A549 (cell line): Measurements from ENCODE around the gene HRH2. TPM values are rescaled to one million over a fixed set of nuclear protein-coding genes. Genes with fewer than 3 reads are reported as not detected.

Experiments
- ATAC-seq, 2 experiments: fragments of 200-7000 bp in 1 of 2; fragments of >200 bp in 1 of 2; cut with Nextera tagmentation in 1 of 2; cut with Tn5 transposase in 1 of 2; 3 replicates each; pipeline versions ENCODE4 v1.8.0 to v1.9.1; 2018 to 2020; ENCODE audit warnings: mild to moderate bottlenecking in 1 of 2, moderate library complexity in 1 of 2
- CTCF ChIA-PET: fragments of 300-600 bp; sonication (Branson Sonifier 250); formaldehyde crosslinking; extraction: SDS; loops from one replicate; lab custom pipeline; 2021; ENCODE audit warnings: antibody characterized with exemption, inconsistent platforms; lab: Yijun Ruan, JAX
- POLR2A ChIA-PET: fragments of 350-600 bp; formaldehyde crosslinking; extraction: SDS; loops from one replicate; lab custom pipeline; 2021; ENCODE audit warnings: antibody characterized with exemption, inconsistent platforms; lab: Yijun Ruan, JAX
- DNase-seq, 2 experiments: peaks; one replicate each; pipeline versions ENCODE4 v3.0.0 to v3.0.0-alpha.2; 2011 to 2016; ENCODE audit warnings: low read depth in 1 of 2, low spot score in 1 of 2
- FAIRE-seq: peaks from 2 replicates; lab custom pipeline; 2011; peaks lifted over from hg19 to GRCh38; lab: Jason Lieb, UNC
- H3K27ac ChIP-seq, 2 experiments: fragments of >200 bp; sonication (Bioruptor Twin); formaldehyde crosslinking; 3 replicates each; pipeline ENCODE4 v1.5.1; 2016 to 2017
- H3K4me1 ChIP-seq: fragments of >200 bp; sonication (Bioruptor Twin); formaldehyde crosslinking; 3 replicates; pipeline ENCODE4 v1.6.1; 2016
- H3K4me2 ChIP-seq: fragments of >200 bp; sonication (Bioruptor Twin); formaldehyde crosslinking; 3 replicates; pipeline ENCODE4 v1.6.1; 2016
- H3K4me3 ChIP-seq: fragments of >200 bp; sonication (Bioruptor Twin); formaldehyde crosslinking; 3 replicates; pipeline ENCODE4 v1.5.1; 2016
- H3K9me3 ChIP-seq: fragments of >200 bp; sonication (Bioruptor Twin); formaldehyde crosslinking; 3 replicates; pipeline ENCODE4 v1.6.1; 2016
- CEBPB ChIP-seq, 2 experiments: fragments of >200 bp in 1 of 2; sonication (Bioruptor Twin) in 1 of 2; formaldehyde crosslinking in 1 of 2; IDR thresholded peaks; 2 replicates each; pipeline ENCODE4 v1.6.1; 2012 to 2016
- FOSB ChIP-seq: fragments of 250-450 bp; sonication (Bioruptor Pico); IDR thresholded peaks from 2 replicates; pipeline ENCODE4 v1.5.0; 2020; ENCODE audit warnings: mild to moderate bottlenecking, moderate library complexity
- KDM1A ChIP-seq: fragments of 200-600 bp; sonication (generic); IDR thresholded peaks from 2 replicates; pipeline ENCODE4 v1.6.1; 2016; ENCODE audit warnings: low read depth, mild to moderate bottlenecking
- MAFK ChIP-seq: fragments of 450-650 bp; IDR thresholded peaks from 2 replicates; pipeline ENCODE4 v1.6.1; 2014; ENCODE audit not compliant: partially characterized antibody
- MAZ ChIP-seq: fragments of 150-350 bp; IDR thresholded peaks from 2 replicates; pipeline ENCODE4 v1.6.1; 2014; ENCODE audit warnings: antibody characterized with exemption, low read depth, low read length, borderline replicate concordance
- MYC ChIP-seq: IDR thresholded peaks from 2 replicates; pipeline ENCODE4 v1.6.1; 2012; ENCODE audit warnings: mild to moderate bottlenecking, inconsistent platforms, low read length, improper control_type of control experiment, borderline replicate concordance
- RAD21 ChIP-seq, 2 experiments: fragments of >200 bp in 1 of 2; sonication (Bioruptor Twin) in 1 of 2; formaldehyde crosslinking in 1 of 2; IDR thresholded peaks in 1 of 2; conservative IDR thresholded peaks in 1 of 2; 2 replicates in 1 of 2; 3 replicates in 1 of 2; pipeline ENCODE4 v1.6.1; 2012 to 2018; ENCODE audit warnings: inconsistent platforms in 1 of 2
- RARB ChIP-seq: fragments of 250-450 bp; sonication (Bioruptor Pico); IDR thresholded peaks from 2 replicates; pipeline ENCODE4 v1.8.0; 2021; ENCODE audit warnings: mild to moderate bottlenecking, moderate library complexity
- RFX5 ChIP-seq: fragments of 450-650 bp; IDR thresholded peaks from 2 replicates; pipeline ENCODE4 v1.7.1; 2014; ENCODE audit warnings: antibody characterized with exemption, mild to moderate bottlenecking, moderate library complexity
- ZSCAN20 ChIP-seq: fragments of 250-450 bp; sonication (Bioruptor Pico); IDR thresholded peaks from 2 replicates; pipeline ENCODE4 v1.8.0; 2022; ENCODE audit warnings: mild to moderate bottlenecking, moderate library complexity
- WGBS: methylation state at CpG from one replicate; pipeline ENCODE4 v1.1.6; 2017; ENCODE audit errors: missing lambda C conversion rate; 5-methylcytosine and 5-hydroxymethylcytosine counted together
- polyA plus RNA-seq, 4 experiments: library from polyadenylated mRNA; depleted of rRNA in 3 of 4; stranded (reverse); fragments of >200 nt; fragmentation: RNase III in 1 of 4; extraction: RNeasy Plus Mini Kit Qiagen cat#74134 plus additional on column Dnase treatment in 1 of 4; gene quantifications; 2 replicates in 3 of 4; 3 replicates in 1 of 4; pipeline ENCODE4 v1.2.3, GENCODE V29; 2011 to 2017
- TF ChIP-seq, protein P1 (sequence below): fragments of >200 bp; sonication (Bioruptor Twin); formaldehyde crosslinking; IDR thresholded peaks from 3 replicates; pipeline ENCODE4 v1.6.1; 2016
- TF ChIP-seq, protein P2 (sequence below): IDR thresholded peaks from 2 replicates; pipeline ENCODE4 v1.6.1; 2012
- TF ChIP-seq, protein P3 (sequence below): fragments of 250-450 bp; sonication (Bioruptor Pico); IDR thresholded peaks from 2 replicates; pipeline ENCODE4 v1.5.0; 2020; ENCODE audit warnings: low read depth, mild to moderate bottlenecking, moderate library complexity
- TF ChIP-seq, protein P4 (sequence below): IDR thresholded peaks from 2 replicates; pipeline ENCODE4 v1.6.1; 2012; ENCODE audit warnings: low read depth, borderline replicate concordance
- TF ChIP-seq, protein P5 (sequence below): fragments of 200-600 bp; sonication (generic); IDR thresholded peaks from 2 replicates; pipeline ENCODE4 v1.6.1; 2016; ENCODE audit warnings: antibody characterized with exemption, mild to moderate bottlenecking, moderate library complexity
- TF ChIP-seq, protein P6 (sequence below): fragments of >200 bp; sonication (Bioruptor Twin); formaldehyde crosslinking; IDR thresholded peaks from 2 replicates; pipeline ENCODE4 v1.6.1; 2016

Gene HRH2
- polyA plus RNA-seq, 2 of the 4 experiments (the other 2 are of a cell fraction): 0.58 to 0.62 TPM

DNA sequence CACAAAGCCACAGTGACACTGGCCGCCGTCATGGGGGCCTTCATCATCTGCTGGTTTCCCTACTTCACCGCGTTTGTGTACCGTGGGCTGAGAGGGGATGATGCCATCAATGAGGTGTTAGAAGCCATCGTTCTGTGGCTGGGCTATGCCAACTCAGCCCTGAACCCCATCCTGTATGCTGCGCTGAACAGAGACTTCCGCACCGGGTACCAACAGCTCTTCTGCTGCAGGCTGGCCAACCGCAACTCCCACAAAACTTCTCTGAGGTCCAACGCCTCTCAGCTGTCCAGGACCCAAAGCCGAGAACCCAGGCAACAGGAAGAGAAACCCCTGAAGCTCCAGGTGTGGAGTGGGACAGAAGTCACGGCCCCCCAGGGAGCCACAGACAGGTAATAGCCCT is 26.1 kb downstream of the HRH2 start:
- Histone ChIP-seq H3K4me1 (no peaks in the 10 kb centered on the region), H3K27ac (no peak overlapping the region)
- ATAC-seq (no peak), DNase-seq (no peak)
- TF ChIP-seq, protein P1, sequence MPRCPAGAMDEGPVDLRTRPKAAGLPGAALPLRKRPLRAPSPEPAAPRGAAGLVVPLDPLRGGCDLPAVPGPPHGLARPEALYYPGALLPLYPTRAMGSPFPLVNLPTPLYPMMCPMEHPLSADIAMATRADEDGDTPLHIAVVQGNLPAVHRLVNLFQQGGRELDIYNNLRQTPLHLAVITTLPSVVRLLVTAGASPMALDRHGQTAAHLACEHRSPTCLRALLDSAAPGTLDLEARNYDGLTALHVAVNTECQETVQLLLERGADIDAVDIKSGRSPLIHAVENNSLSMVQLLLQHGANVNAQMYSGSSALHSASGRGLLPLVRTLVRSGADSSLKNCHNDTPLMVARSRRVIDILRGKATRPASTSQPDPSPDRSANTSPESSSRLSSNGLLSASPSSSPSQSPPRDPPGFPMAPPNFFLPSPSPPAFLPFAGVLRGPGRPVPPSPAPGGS: no peak
- TF ChIP-seq, protein P2, sequence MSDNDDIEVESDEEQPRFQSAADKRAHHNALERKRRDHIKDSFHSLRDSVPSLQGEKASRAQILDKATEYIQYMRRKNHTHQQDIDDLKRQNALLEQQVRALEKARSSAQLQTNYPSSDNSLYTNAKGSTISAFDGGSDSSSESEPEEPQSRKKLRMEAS: no peak
- no peak for TF ChIP-seq RARB (CRISPR knock-in tag)
- no peak for TF ChIP-seq FOSB (CRISPR knock-in tag)
- TF ChIP-seq, protein P3, sequence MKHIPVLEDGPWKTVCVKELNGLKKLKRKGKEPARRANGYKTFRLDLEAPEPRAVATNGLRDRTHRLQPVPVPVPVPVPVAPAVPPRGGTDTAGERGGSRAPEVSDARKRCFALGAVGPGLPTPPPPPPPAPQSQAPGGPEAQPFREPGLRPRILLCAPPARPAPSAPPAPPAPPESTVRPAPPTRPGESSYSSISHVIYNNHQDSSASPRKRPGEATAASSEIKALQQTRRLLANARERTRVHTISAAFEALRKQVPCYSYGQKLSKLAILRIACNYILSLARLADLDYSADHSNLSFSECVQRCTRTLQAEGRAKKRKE (CRISPR knock-in tag): no peak
- TF ChIP-seq MAFK: no peak
- TF ChIP-seq MYC: no peak
- TF ChIP-seq MAZ: no peak
- TF ChIP-seq, all 56 proteins: peak for 0
- ChIA-PET POLR2A (no interaction called here), CTCF (interaction anchor here (1.0 to 1.5 kb wide), 4 partner anchors 13 to 150 kb away, joined by 3 to 6 read pairs (median 3); no protein-coding TSS in a partner anchor)
- 78% methylated on average over 13 of the region's 13 CpGs for WGBS
- no peak overlapping the region for H3K4me2 ChIP-seq
- no peak overlapping the region for H3K4me3 ChIP-seq
- no peaks in the 10 kb centered on the region for H3K9me3 ChIP-seq
- FAIRE-seq: no peak

DNA sequence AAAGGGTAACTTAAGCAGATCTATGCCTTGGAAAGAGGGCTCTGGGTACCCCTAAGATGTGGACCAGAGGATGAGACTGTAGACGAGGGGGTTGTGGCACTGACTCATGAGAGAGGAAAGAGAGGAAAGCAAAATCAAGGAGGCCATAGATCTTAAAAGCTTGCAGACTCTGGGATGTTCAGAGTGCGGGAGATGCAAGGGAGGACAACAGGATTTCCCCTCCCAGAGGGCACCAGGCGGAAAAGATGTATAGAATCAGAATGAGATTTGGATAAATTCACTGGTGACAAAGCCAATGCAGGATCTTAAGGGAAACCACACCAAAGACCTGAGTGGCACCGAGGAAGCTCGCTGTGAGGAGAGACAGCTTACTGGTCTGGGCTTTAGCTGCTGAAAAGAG is 27.1 kb downstream of the HRH2 start:
- no peak overlapping the region for H3K4me2 ChIP-seq
- TF ChIP-seq RFX5: no peak
- TF ChIP-seq, protein P2: no peak
- DNase-seq (no peak), ATAC-seq (no peak), FAIRE-seq (no peak)
- 42% methylated on average over 5 of the region's 5 CpGs for WGBS
- ChIA-PET CTCF (interaction anchor here (1.0 to 1.5 kb wide), 3 partner anchors 13 to 151 kb away, joined by 3 to 6 read pairs (median 4); no protein-coding TSS in a partner anchor), POLR2A (no interaction called here)
- no peaks in the 10 kb centered on the region for H3K9me3 ChIP-seq
- no peak overlapping the region for H3K27ac ChIP-seq
- H3K4me1 ChIP-seq: no peaks in the 10 kb centered on the region
- no peak overlapping the region for H3K4me3 ChIP-seq

DNA sequence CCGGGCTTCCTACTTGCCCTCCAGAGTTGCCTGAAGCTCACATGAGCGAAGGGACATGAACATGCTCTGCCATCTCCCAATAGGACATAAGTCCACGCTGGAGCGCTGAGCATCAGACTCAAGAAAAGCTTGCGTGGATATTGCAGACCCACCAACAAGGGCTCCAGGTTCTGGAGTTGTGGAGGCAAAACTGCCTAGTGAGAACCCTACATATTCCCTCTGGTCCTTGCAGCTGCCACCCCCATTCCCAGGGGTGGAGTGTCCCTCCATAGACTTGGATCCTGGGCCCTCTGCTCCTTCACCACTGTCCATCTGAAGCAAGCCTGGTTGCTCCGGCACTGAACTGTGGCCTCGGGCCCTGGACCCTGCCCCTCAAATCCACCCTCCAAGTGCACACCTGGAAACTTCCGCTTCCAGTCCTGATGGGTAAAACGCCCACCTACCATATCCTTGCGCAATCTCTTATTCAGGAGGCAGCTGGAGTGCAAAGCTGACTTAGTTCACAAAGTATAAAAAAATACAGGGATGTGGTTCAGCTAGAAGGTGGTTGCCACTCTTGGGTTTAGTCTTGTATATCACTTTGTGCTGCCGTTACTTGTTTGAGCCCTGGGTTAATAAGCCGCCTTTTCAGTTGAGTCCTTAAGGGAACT is 28.0 kb downstream of the HRH2 start:
- Histone ChIP-seq H3K27ac (no peak overlapping the region), H3K9me3 (no peaks in the 10 kb centered on the region), H3K4me3 (no peak overlapping the region), H3K4me1 (no peaks in the 10 kb centered on the region), H3K4me2 (no peak overlapping the region)
- 80% methylated on average over 12 of the region's 12 CpGs for WGBS
- FAIRE-seq: no peak
- TF ChIP-seq CEBPB (IDR thresholded peaks at IDR 0.05) (peak; percentile 58 to 62; a peak in 3 of 4 replicates), RFX5 (no peak)
- TF ChIP-seq, protein P4, sequence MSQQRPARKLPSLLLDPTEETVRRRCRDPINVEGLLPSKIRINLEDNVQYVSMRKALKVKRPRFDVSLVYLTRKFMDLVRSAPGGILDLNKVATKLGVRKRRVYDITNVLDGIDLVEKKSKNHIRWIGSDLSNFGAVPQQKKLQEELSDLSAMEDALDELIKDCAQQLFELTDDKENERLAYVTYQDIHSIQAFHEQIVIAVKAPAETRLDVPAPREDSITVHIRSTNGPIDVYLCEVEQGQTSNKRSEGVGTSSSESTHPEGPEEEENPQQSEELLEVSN: no peak
- ATAC-seq: no peak
- POLR2A ChIA-PET: no interaction called here
- no peak for DNase-seq
- CTCF ChIA-PET: interaction anchor here (1.5 kb wide), 1 partner anchor 12 kb away, joined by 4 read pairs; no protein-coding TSS in a partner anchor

DNA sequence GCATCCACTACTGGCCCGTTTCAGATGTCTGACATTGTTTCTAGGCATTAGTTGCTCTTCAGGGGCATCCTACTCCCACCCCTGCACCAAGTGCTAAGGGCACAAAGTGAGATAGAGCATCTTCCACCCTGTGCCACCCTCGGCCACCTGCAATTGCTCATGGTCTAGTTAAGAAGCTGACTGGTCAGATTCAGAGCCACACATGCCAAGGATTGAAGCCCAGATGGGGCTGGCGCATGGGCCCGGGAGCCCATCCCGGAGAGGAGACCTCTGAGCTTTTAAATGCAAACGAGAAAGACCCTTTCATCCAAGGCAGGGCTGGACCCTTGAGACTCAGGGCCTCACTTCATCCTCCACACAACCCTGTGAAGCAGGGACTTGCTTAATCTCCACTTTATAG is 28.5 kb downstream of the HRH2 start:
- POLR2A ChIA-PET: no interaction called here
- FAIRE-seq (no peak), ATAC-seq (no peak), DNase-seq (no peak)
- H3K4me3 ChIP-seq: no peak overlapping the region
- no peaks in the 10 kb centered on the region for H3K4me1 ChIP-seq
- H3K27ac ChIP-seq: no peak overlapping the region
- WGBS: 0% methylated on average over 2 of the region's 6 CpGs
- H3K4me2 ChIP-seq: no peak overlapping the region
- CTCF ChIA-PET: interaction anchor here (1.1 to 1.5 kb wide), 2 partner anchors 12 to 222 kb away, joined by 3 to 4 read pairs; no protein-coding TSS in a partner anchor
- no peaks in the 10 kb centered on the region for H3K9me3 ChIP-seq
- no peak for TF ChIP-seq RAD21 (conservative IDR thresholded peaks at IDR 0.05 in 1 of 2, IDR thresholded peaks at IDR 0.05 in 1 of 2)
- TF ChIP-seq, protein P3 (CRISPR knock-in tag): no peak
- TF ChIP-seq, protein P5, sequence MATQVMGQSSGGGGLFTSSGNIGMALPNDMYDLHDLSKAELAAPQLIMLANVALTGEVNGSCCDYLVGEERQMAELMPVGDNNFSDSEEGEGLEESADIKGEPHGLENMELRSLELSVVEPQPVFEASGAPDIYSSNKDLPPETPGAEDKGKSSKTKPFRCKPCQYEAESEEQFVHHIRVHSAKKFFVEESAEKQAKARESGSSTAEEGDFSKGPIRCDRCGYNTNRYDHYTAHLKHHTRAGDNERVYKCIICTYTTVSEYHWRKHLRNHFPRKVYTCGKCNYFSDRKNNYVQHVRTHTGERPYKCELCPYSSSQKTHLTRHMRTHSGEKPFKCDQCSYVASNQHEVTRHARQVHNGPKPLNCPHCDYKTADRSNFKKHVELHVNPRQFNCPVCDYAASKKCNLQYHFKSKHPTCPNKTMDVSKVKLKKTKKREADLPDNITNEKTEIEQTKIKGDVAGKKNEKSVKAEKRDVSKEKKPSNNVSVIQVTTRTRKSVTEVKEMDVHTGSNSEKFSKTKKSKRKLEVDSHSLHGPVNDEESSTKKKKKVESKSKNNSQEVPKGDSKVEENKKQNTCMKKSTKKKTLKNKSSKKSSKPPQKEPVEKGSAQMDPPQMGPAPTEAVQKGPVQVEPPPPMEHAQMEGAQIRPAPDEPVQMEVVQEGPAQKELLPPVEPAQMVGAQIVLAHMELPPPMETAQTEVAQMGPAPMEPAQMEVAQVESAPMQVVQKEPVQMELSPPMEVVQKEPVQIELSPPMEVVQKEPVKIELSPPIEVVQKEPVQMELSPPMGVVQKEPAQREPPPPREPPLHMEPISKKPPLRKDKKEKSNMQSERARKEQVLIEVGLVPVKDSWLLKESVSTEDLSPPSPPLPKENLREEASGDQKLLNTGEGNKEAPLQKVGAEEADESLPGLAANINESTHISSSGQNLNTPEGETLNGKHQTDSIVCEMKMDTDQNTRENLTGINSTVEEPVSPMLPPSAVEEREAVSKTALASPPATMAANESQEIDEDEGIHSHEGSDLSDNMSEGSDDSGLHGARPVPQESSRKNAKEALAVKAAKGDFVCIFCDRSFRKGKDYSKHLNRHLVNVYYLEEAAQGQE: no peak
- TF ChIP-seq, protein P6, sequence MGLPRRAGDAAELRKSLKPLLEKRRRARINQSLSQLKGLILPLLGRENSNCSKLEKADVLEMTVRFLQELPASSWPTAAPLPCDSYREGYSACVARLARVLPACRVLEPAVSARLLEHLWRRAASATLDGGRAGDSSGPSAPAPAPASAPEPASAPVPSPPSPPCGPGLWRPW: no peak
- TF ChIP-seq KDM1A: no peak
- no peak for TF ChIP-seq ZSCAN20
